GDM1 (cell line): ENCODE measurements around the gene PLA2G4A.

Experiments
- DNase-seq: peaks from one replicate; lab custom pipeline; 2025; lab: John Stamatoyannopoulos, UW

PLA2G4A gene

DNA sequence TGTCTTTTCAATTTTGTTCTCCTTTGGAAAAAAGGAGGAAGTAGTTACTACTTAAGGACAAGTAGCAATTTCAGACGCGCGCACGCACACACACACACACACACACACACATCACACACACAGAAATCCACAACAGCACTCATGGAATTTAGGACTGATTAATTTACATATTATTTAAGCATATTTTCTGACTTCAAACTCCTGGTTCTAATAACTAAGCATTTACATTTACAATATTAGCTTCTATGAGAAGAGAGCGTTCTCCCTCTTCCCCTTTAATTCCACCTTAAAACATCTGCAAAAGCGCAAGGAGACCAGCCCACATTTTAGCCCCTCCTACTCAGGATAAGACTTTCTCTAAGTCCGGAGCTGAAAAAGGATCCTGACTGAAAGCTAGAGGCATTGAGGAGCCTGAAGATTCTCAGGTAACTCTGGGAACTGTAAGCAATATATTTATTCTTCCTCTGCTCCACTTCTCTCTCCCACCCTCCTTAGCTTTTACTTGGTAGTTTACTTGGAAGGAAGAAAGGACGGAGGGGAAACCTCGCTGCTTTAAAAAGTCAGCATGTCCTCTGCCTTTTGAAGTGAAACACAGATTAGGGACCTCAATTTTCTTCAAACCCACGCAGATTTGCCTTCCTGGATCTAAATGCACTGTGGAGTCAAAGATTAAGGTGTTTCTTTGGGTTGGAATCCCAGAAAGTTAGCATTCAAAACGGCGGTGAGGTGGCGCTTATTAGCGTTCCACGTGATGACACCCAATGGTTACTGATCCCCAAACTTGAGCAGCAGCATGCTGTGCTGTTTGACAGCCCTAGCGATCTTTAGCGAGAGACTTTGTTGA lies at the start of gene PLA2G4A:
Gene PLA2G4A, plus strand, starts transcription at position 339 of the 844 bp plus-strand sequence. CDS start 25,406 bp downstream, outside the sequence.
- peak; percentile 61 for DNase-seq

DNA sequence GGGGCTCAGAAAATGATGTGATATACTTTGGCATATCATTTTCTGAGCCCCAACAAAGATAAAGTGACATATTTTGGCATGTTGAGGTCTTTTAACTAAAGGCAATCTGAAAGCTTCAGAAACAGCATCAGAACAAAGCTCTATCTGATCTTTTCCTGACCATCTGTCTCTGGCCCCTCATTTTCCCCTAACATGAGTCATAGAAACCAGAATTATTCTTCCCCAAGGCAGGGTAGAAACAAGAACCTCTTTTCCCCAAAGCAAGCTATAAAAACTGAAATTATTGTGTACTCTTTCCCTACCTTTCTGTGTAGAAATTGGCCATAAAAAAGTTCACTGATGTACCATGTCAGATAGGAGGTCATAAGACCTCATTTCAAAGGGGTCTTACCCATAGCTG lies 48.7 kb upstream of the PLA2G4A start:
- no peak for DNase-seq

DNA sequence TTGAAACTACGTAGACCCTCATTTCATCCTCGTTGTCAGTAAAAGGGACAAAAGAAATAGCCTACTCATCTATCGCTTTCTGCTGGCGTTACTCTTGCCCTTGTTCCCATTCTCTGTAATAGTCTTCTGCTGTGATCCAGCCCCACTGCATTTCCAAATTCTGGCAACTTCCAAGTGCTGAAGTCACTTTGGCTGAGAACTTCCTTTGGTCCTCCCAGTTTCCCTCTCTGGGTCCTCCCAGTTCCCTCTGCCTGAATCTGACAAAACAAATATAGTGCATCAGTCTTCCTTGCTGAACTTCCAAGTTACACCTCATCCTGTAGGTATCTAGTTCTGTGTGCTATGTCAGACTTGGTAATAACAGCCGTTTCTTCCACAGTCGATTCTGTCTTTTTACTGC lies 47.0 kb upstream of the PLA2G4A start:
- DNase-seq: no peak

DNA sequence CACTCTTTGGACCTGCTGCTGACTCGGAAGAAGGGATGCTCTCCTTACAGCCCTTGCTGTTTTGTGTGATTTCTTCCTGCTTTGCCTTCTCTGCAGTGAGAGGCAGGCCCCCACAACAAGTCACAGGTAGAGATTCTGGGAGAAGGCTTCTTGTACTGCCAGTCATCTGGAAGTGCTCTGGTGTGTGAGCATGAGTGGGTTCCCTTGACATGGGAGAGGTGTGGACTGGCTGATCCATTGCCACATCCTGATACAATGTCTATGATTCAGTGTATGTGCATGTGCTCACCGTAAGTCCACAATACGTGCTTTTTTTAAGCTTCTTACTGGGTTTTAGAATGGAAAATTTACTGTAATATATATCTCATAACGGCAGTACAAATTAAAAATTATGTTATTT lies 46.0 kb upstream of the PLA2G4A start:
- DNase-seq: no peak

DNA sequence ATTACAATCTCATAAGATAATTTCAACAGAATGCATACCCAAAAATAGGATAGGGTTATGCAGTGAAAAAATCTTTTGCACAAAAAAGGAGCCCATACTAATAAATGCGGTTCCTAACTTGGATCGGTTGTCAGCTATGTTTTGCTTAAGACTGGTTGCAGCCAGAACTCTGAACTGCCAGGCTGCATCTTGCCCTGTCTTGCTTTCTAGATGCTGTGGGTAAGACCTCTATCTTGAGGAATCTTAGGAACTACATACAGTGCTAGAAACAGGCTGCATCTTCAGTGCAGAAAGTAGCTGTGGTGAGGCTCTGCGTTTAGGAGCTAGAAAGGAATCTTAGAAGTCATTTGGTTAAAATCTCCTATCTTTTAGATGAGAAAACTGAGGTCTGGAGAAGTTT lies 45.6 kb upstream of the PLA2G4A start:
- DNase-seq: no peak

DNA sequence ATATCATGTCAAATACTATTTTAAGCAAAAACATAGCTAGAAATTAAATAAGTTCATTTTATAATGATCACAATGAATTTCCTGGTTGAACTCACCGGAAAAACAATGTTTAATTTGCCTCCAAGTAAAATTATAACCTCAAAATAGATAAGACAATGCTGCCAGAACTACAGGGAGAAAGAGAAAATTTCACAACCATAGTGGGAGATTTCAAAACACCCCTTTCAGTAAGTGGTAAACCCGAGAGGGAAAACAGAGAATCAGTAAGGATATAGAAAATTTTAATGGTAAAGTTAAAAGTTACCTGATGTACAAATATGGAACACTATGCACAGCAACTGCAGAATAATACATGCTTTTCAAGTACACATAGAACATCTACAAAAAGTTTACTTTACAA lies 43.2 kb upstream of the PLA2G4A start:
- no peak for DNase-seq

DNA sequence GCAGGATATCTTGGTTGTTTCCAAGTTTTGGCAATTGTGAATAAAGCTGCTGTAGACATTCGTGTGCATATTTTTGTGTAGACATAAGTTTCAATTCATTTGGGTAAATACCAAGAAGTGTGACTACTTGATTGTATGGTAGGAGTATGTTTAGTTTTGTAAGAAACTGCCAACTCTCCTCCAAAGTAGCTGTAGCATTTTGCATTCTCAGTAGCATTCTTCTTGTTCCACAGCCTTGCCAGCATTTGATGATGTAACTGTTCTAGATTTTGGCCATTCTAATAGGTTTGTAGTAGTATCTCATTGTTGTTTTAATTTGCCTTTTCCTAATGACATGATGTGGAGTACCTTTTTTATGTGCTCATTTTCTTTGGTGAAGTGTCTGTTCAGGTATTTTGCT lies 38.6 kb upstream of the PLA2G4A start:
- DNase-seq: no peak

DNA sequence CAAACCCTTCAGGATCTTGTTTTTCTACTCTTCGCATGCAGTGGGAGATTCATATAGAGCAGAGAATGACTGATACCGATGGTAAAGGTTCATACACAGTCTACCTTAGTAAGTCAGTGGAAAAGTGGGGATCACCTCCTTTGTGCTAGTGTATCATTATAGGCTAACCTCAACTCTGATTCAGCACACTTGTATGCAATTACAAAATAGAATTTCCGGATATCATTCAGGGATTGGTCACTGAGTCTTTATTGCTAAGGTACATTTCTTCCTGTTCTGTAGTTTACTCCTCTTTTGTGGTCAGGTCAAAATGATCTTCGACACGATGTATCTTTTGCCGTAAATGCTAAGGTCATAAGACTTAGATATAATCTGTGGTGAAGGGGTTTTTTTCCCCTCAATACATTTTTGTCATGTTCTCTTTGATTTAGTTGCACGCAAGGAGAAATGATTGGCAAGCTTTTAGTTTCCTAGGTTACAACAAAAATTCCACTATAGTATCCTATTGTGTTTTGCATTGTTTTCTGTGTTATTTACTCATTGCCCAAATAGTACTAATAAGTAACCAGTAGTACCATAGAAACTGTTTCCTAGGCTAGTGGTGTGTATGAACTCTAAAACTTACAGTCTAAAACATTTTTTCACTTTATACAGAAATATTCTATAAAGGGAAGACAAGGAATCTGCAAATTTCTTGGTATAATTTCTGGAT lies 35.7 kb upstream of the PLA2G4A start:
- no peak for DNase-seq

DNA sequence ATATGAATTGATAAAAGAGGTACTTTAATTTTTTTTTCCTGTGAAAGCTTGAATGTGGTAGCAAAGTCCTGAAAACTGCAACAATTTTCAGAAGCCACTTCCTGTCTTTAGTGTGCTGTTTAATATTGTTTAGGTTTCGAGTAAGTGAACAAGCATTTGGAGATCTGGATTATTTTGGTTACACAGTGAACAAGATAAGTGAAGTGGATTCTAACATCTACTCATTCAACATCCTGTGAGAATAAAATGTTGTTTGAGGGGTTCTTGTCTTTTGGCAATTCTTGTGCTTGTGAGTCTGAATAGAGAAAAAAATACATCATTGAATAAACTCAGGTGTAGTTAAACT lies 35.2 kb upstream of the PLA2G4A start:
- DNase-seq: no peak

DNA sequence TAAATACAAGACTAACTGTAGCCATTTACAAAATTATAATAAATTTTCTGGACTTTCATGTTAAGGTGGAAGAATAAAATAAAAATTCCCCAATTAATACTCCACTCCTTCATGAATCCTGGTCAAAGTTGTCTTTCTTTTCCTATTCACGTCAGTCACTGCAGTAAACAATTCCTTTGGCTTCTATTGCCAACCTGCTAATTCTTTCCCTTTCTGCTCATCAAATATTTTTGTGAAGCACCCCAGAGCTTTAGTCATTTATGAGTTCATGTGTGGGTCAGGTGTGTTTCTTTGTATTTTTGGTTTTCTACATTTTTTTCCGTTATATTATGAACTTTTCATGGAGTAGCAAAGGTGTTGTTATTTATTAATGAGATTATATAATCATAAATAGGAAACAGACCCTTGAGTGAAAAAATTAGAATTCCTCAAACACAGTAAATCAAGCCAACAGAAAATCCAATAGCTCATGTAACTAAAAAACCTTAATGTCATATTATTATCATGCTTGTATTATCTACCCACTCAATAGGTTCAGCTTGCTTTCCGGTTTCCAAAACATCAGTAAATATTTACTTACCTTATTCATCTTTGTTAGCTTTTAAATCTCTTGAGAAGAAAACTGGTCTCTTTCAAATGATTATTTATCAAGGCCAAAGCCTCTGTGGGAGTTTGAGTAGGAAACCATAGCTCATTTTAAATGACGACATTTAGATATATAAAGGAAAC lies 29.6 kb upstream of the PLA2G4A start:
- no peak for DNase-seq

DNA sequence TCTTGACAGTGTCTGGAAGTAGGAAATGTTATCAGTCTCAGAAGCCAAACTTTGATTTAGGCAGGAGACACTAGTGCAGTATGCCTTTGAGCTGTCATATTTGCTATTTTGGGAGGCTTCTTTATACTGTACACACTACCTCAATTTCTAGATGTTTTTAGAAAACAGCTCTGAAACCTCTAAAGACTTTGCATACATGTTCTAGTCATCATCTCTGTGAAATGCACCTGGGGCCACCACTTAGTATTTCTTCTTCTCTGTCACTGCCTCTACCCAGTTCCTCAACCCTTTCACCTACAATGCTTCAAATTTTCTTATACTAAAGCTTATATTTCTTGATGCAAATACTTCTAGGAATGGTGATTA lies 29.1 kb upstream of the PLA2G4A start:
- no peak for DNase-seq

DNA sequence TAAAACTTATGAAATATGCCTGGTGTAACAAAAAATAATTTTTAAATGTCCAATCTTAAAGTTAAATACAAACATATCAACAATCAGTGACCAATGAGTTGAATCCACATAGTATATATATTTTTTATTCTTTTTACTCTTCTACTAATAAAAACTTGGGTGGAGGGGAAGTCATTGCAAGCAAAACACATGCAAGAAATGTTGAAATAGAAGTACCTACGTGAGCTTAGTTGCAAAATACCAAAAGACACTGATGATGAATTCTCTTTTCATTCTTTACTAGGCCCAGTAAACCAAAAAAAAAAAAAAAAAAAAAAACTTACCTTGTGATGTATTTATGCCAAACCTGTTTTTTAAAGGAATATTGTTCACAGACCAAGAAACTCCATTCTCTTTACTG lies 26.4 kb upstream of the PLA2G4A start:
- DNase-seq: no peak

DNA sequence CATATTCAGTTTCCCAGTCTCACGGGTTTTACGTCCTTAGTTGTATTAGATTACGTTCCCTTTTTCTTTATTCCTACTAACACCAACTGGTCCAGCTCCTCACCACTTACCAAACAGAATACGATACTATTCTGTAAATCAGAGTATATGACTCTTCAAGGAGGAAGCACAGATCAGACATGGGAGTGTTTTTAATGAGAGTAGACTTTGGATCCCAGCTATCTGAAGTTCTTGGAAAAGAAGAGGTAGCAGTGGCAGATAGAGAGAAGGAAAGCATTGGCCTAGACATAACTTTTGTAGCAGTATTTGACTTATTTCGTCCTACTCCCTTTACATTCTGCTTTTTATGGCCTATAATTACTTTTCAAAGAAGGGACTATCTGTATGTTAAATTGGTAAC lies 24.1 kb upstream of the PLA2G4A start:
- DNase-seq: no peak

DNA sequence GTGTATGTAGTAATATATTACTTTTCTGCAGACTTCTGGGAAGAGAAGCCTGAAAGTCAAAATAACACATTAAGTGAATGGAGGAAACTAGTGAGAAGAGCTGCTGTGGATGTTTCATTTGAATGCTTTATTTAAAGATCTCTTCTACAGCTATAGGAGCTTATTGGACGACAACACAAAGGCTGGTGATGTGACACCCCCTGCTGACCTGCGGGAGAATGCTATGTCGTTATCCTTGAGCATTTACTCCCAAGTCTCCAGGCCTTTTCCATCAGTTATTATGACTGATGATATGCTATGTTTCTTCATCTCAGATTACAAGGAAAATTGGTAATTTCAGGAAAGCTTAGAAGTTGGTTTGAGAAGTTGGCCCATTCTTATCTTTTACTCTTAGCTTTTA lies 22.3 kb upstream of the PLA2G4A start:
- no peak for DNase-seq

DNA sequence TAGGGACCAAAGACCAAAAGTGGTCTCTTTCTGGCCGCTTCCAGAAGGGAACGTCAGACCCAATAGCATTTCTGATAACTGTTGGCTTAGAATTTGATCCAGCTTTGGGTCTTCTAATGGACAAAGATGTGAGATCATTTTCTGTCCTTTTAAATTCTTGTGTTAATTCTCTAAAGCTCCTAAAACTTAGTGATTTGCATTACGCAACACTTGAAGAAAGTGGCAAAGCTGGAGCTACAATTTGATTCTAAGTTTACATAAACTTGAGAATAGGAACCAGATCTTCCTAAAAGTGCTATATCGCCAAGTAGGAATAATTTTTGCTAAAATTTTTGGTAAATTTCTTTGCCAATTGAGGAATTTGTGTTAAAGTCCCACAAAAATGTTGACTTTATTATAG lies 21.6 kb upstream of the PLA2G4A start:
- DNase-seq: no peak

DNA sequence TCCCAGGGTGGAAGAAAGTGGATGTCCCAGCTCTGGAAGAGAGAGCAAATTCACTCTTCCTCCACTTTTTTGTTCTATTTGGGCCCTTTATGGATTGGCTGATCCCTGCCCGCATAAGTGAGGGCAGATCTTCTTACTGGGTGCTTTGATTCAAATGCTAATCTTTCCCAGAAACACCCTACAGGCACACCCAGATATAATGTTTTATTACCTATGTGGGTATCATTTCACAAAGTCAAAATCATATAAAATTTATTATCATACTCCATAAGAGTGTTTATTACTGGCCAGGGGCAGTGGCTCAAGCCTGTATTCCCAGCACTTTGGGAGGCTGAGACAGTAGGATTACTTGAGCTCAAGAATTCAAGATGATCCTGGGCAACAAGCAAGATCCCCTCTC lies 16.9 kb upstream of the PLA2G4A start:
- DNase-seq: no peak

DNA sequence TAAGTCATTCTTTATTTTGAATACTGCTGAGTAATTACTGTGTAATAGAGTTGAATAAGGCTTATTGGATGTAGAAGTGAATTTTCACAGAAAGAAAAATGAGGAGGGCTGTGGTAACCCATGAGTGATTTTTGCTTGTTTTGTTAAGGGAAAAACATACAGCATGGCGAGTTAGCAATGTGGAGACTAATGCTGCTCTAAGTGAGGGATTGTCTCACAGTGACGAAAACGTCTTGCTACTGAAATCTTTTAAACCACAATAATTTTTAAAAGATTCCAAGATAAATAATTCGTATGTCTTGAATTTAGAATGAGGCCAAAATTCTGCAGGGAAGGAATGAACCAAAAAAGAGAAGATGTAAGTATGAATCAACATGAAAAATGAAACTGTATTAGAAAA lies 16.2 kb upstream of the PLA2G4A start:
- no peak for DNase-seq

DNA sequence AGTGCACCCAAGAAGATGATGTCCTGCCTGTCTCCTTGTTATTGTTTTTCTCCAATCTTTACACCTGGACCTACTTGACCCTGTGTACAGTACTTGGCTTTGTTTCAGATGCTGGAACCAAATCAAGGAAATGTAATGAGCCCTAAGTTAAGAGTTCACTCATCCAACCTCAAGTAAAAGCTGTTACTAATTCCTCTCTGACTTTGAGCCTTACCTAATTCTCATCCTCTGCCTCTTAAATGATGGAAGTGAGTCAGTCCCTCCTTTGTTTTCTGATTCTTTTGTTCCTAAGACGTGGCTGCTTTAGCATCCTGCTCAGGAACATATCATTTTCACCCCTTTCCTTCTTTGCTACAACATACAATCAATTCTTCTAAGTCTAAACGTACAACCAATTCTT lies 15.3 kb upstream of the PLA2G4A start:
- no peak for DNase-seq

DNA sequence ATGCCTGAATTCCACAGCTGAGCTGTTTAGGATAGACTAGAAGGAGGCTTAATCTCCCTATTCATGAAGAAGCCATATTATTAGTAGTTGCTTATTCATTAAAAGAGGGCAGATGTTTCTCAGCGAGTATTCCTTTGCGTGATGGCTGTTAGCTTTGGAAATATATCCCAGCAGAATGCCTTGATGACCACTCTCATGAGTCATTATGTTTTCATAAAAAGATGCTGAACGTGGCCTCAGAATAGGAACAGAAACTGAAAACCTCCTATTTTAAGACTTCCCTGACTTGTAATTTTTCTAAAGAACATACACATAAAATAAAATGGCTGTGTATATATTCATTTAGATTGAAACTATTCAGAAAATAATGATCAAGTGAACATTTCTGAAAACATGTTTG lies 9.6 kb upstream of the PLA2G4A start:
- DNase-seq: no peak

DNA sequence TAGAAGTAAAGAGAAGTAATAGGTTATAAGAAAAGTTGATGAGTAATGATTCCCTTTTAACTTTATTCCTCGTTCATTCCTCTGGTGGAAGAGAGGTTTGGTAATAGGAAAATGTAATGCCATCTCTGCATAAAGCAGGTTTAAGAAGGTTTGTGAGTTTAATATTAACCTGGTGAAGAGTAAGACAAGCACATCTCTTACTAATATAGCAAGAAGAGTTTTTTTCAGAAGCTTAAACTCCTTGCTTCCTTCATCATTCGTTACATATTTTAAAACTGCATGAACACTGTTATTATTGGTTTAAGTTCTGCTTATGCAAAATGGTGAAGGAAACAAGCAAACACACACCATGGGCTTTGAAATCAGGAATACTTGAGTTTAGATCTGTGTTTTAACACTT lies 9.2 kb upstream of the PLA2G4A start:
- DNase-seq: no peak

DNA sequence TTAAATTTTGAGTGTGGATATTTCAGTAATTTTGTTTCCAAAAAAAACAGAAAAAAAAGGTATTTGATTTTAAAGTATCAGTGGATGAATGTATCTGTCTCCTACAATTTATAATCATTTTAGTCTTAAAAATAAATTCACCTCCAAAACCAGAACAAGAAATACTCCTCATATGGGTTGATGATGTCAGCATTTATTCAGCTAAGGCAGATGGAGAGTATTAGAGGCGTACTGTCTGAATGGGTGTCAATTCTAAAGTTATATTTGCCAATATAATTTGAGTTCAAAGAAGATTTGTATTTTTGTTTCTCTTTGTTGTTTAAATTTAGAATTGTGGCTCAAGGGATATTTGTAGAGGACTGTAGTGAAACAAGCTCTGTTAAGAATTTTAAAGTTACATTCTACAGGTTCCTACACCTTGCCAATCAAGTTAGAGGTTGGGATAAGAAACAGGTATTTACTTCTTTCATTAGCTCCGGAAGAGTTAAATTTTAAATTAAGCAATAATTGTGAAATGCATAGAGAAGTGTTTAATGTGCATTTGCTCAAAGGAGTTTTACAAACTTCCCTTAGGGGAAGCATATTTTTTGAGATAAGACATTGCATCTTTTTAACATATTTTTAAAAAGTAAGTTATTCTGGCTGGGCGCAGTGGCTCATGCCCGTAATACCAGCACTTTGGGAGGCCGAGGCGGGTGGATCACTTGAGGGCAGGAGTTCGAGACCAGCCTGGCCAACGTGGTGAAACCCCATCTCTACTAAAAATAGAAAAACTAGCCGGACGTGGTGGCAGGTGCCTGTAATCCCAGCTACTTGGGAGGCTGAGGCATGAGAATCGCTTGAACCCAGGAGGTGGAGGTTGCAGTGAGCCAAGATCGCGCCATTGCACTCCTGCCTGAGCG lies 1.2 kb downstream of the PLA2G4A start:
- DNase-seq: no peak

DNA sequence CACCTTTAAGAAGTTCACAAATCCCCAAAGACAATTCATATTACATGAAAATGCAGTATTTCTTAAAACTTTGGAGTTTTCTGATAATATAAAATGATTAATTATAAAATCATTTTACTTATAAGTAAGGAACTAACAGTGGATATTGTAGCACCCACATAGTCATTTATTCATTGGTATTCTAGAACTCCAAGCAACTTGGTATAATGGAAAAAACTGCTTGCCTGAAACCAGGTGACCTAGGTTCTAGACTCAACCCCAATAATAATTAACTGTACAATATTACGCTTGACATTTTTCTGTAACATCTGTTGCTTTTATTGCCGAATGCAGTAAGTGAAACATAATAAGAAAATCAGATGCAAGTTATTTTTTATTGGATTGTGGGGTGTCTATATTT lies 2.4 kb downstream of the PLA2G4A start:
- DNase-seq: no peak
